Suprapubic skin (tissue), 4 donors: Measurements from ENCODE around the gene TRAF3IP1. TPM values are rescaled to one million over a fixed set of nuclear protein-coding genes. Genes with fewer than 3 reads are reported as not detected.

Experiments
- DNase-seq, 2 donors: peaks; one replicate each; pipeline ENCODE4 v3.0.0-alpha.2; 2019; ENCODE audit warnings: low spot score in 2 of 2
- H3K27ac ChIP-seq: fragments of 200-600 bp; sonication (generic); one replicate; pipeline ENCODE4 v1.5.1; 2019
- H3K27me3 ChIP-seq: fragments of 200-600 bp; sonication (generic); one replicate; pipeline ENCODE4 v1.5.1; 2019
- H3K36me3 ChIP-seq: fragments of 200-600 bp; sonication (generic); one replicate; pipeline ENCODE4 v1.5.1; 2019
- H3K4me1 ChIP-seq: fragments of 200-600 bp; sonication (generic); one replicate; pipeline ENCODE4 v1.5.1; 2019
- H3K4me3 ChIP-seq: fragments of 200-600 bp; sonication (generic); one replicate; pipeline ENCODE4 v1.5.1; 2019; ENCODE audit warnings: mild to moderate bottlenecking
- H3K9me3 ChIP-seq: fragments of 200-600 bp; sonication (generic); one replicate; pipeline ENCODE4 v1.5.1; 2019
- CTCF ChIP-seq, 2 donors: fragments of 200-600 bp in 1 of 2; fragments of 450-650 bp in 1 of 2; sonication (generic) in 1 of 2; IDR thresholded peaks; one replicate each; pipeline ENCODE4 v1.5.1; 2016 to 2019; ENCODE audit warnings: antibody characterized with exemption in 2 of 2, mild to moderate bottlenecking in 1 of 2, moderate library complexity in 1 of 2
- EP300 ChIP-seq: sonication (generic); formaldehyde crosslinking; IDR thresholded peaks from one replicate; pipeline ENCODE4 v1.6.1; 2017; ENCODE audit warnings: antibody characterized with exemption
- POLR2A ChIP-seq, 2 donors: fragments of 450-650 bp; IDR thresholded peaks; one replicate each; pipeline ENCODE4 v1.6.1; 2017; ENCODE audit warnings: antibody characterized with exemption in 2 of 2, mild to moderate bottlenecking in 2 of 2, moderate library complexity in 2 of 2
- POLR2AphosphoS5 ChIP-seq, 3 donors: sonication (generic); formaldehyde crosslinking; IDR thresholded peaks; one replicate each; pipeline ENCODE4 v1.6.1; 2017; ENCODE audit warnings: antibody characterized with exemption in 3 of 3
- WGBS: methylation state at CpG from one replicate; pipeline ENCODE4 v1.1.5; 2018; 5-methylcytosine and 5-hydroxymethylcytosine counted together
- total RNA-seq, 4 donors: library from RNA; depleted of rRNA; stranded (reverse); fragments of >200 nt; gene quantifications; one replicate each; pipeline ENCODE4 v1.1.0, GENCODE V29; 2016

The TRAF3IP1 gene
- total RNA-seq, 4 donors from 2014 or later = 10.2 to 15.4 (median 10.6) TPM

- no peak overlapping the region for H3K4me3 ChIP-seq
- no peaks in the 10 kb centered on the region for H3K9me3 ChIP-seq
- 90% methylated on average over 5 of the region's 9 CpGs for WGBS
- no peaks in the 10 kb centered on the region for H3K27me3 ChIP-seq
- no peak overlapping the region for H3K27ac ChIP-seq
- no peaks in the 10 kb centered on the region for H3K36me3 ChIP-seq
- DNase-seq = no peak
- peaks cover 47% of the 10 kb centered on the region for H3K4me1 ChIP-seq
- no peak for TF ChIP-seq POLR2A (IDR thresholded peaks at IDR 0.05)
- TF ChIP-seq EP300 = no peak
- no peak for TF ChIP-seq POLR2AphosphoS5 (IDR thresholded peaks at IDR 0.05)
- no peak for TF ChIP-seq CTCF (IDR thresholded peaks at IDR 0.05)
Measured at GRCh38 chr2:238423561-238424312, 103.4 kb downstream of the TRAF3IP1 start.

GRCh38 chr2:238424313-238424700, 104.0 kb downstream of the TRAF3IP1 start:
- no peak for DNase-seq
- 74% methylated on average over 3 of the region's 3 CpGs for WGBS

GRCh38 chr2:238425505-238425978, 105.2 kb downstream of the TRAF3IP1 start:
- Histone ChIP-seq H3K4me3 (peak overlapping the region; percentile 90), H3K27ac (no peak overlapping the region), H3K27me3 (no peaks in the 10 kb centered on the region), H3K4me1 (peaks cover 41% of the 10 kb centered on the region), H3K36me3 (peaks cover 2% of the 10 kb centered on the region), H3K9me3 (no peaks in the 10 kb centered on the region)
- no peak for DNase-seq
- WGBS = 63% methylated on average over 16 of the region's 16 CpGs
- TF ChIP-seq CTCF (IDR thresholded peaks at IDR 0.05) = no peak
- TF ChIP-seq EP300 = no peak
- no peak for TF ChIP-seq POLR2A (IDR thresholded peaks at IDR 0.05)
- no peak for TF ChIP-seq POLR2AphosphoS5 (IDR thresholded peaks at IDR 0.05)

More at GRCh38 chr2:238424313-238424700, 104.0 kb downstream of the TRAF3IP1 start:
- Histone ChIP-seq H3K9me3 (no peaks in the 10 kb centered on the region), H3K4me1 (peaks cover 48% of the 10 kb centered on the region), H3K4me3 (no peak overlapping the region), H3K27me3 (no peaks in the 10 kb centered on the region), H3K36me3 (no peaks in the 10 kb centered on the region), H3K27ac (no peak overlapping the region)
- TF ChIP-seq EP300 (no peak), POLR2A (IDR thresholded peaks at IDR 0.05) (no peak), POLR2AphosphoS5 (IDR thresholded peaks at IDR 0.05) (no peak), CTCF (IDR thresholded peaks at IDR 0.05) (no peak)

- peaks cover 36% of the 10 kb centered on the region for H3K4me1 ChIP-seq
- no peak for DNase-seq
- WGBS = 9% methylated on average over 15 of the region's 24 CpGs
- no peaks in the 10 kb centered on the region for H3K9me3 ChIP-seq
- TF ChIP-seq CTCF (IDR thresholded peaks at IDR 0.05) (no peak), POLR2A (IDR thresholded peaks at IDR 0.05) (no peak), POLR2AphosphoS5 (IDR thresholded peaks at IDR 0.05) (no peak), EP300 (no peak)
- no peaks in the 10 kb centered on the region for H3K27me3 ChIP-seq
- peak overlapping the region; percentile 93 for H3K27ac ChIP-seq
- H3K36me3 ChIP-seq = peaks cover 5% of the 10 kb centered on the region
- H3K4me3 ChIP-seq = peak overlapping the region; percentile 90
Measured at GRCh38 chr2:238425979-238426567, 105.8 kb downstream of the TRAF3IP1 start.
